Measurements from ENCODE around the gene BCLAF1.

Gene BCLAF1

DNA sequence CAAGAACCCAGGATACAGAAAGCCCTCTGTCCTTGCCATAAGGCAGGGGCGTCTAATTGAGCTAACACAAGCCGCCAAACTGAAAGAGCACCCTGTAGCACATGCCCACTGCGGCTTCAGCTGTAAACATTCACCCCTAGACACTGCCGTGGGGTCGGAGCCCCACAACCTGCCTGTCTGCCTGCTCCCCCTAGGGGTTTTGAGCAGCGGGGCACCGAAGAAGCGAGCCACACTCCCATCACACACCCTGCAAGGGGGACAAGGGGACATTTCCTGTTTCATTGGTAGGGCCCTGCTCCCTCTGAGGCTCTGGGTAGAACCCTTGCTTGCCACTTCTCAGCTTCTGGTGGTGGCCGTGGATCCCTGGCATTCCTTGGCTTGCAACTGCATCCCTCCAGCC is 45.2 kb upstream of the BCLAF1 start:
- TF ChIP-seq, protein P1, sequence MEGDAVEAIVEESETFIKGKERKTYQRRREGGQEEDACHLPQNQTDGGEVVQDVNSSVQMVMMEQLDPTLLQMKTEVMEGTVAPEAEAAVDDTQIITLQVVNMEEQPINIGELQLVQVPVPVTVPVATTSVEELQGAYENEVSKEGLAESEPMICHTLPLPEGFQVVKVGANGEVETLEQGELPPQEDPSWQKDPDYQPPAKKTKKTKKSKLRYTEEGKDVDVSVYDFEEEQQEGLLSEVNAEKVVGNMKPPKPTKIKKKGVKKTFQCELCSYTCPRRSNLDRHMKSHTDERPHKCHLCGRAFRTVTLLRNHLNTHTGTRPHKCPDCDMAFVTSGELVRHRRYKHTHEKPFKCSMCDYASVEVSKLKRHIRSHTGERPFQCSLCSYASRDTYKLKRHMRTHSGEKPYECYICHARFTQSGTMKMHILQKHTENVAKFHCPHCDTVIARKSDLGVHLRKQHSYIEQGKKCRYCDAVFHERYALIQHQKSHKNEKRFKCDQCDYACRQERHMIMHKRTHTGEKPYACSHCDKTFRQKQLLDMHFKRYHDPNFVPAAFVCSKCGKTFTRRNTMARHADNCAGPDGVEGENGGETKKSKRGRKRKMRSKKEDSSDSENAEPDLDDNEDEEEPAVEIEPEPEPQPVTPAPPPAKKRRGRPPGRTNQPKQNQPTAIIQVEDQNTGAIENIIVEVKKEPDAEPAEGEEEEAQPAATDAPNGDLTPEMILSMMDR (IDR thresholded peaks at IDR 0.05; ENCODE audit: borderline replicate concordance, control extremely low read depth, extremely low read depth, insufficient read depth, missing control alignments), result no peak
- DNase-seq (ENCODE audit: low spot score), result no peak
- in situ Hi-C loops (cut with MboI; ENCODE audit: low sequenced_read_pairs, unreplicated experiment), result no loop called here

DNA sequence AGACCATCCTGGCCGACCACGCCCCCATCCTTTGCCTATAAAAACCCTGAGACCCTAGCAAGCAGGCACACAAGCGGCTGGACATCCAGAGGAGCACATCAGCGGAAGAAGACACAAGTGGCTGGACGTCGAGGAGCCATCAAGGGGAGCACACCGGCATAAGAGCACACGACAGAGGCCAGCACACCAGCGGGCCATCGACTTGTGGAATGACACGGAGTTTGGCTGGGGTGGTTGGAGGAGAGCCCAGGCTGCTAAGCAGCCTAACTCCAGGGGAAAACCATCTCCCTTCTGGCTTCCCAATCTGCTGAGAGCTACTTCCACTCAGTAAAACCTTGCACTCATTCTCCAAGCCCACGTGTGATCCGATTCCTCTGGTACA is 44.8 kb upstream of the BCLAF1 start:
- in situ Hi-C loops (cut with MboI; ENCODE audit: low sequenced_read_pairs, unreplicated experiment), result no loop called here
- TF ChIP-seq, protein P1 (IDR thresholded peaks at IDR 0.05; ENCODE audit: borderline replicate concordance, control extremely low read depth, extremely low read depth, insufficient read depth, missing control alignments), result no peak
- no peak for DNase-seq (ENCODE audit: low spot score)

DNA sequence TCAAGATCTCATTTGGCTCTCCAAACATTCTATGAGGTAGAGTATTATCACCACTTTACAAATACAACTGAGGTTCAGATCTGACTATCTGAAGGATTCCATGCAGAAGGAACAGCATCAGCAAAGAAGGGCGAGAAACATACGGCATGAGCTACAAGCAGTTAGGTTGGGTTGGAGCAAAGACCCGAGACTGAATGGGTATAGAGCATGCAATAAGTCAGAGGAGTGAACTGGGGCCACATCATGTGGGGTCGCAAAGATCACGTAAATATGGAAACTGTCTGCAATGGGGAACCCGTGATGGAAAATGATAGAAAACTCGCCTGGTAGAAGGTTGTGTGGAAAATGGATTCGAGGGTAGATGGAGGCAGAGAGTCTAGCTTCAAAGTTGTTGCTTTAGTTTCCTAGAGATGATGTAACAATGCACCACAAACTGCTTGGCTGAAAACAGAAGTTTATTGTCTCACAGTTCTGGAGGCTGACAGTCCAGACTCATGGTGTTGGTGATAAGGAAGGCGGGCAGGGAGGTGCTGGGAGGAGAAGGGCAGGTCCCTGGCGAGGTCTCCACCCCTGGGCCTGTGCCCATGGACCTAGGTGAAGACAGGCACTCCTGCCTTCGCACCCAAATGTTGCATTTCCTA is 44.3 kb upstream of the BCLAF1 start:
- TF ChIP-seq, protein P1 (IDR thresholded peaks at IDR 0.05; ENCODE audit: borderline replicate concordance, control extremely low read depth, extremely low read depth, insufficient read depth, missing control alignments), result no peak
- no peak for DNase-seq (ENCODE audit: low spot score)
- in situ Hi-C loops (cut with MboI; ENCODE audit: low sequenced_read_pairs, unreplicated experiment), result no loop called here

DNA sequence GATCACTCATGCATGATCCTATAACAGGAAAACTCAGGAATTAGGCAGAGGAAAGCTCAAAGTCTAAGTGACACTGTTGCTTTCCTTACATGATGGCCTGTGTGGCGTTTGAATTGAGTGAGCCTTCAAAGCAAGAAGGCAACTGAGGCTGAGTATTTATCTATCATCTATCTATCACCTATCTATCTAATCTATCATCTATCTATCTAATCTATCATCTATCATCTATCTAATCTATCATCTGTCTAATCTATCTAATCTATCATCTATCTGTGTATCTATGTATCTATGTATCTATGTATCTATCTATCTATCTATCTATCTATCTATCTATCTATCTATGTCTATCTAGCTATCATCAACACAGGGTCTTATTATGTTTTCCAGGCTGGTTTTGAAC is 41.8 kb upstream of the BCLAF1 start:
- in situ Hi-C loops (cut with MboI; ENCODE audit: low sequenced_read_pairs, unreplicated experiment), result no loop called here
- no peak for DNase-seq (ENCODE audit: low spot score)

DNA sequence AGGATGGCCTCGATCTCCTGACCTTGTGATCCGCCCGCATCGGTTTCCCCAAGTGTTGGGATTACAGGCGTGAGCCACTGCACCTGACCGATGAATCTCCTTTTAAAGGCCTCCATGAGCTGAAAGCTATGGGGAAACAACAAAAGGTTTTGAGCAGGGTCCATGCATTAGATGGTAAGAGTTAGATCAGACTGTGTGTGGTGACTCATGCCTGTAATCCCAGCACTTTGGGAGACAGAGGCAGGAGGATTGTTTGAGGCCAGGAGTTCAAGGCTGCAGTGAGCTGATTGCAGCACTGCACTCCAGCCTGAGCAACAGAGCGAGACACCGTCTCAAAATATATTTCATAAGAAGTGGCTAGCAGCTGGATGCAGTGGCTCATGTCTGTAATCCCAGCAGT is 41.0 kb upstream of the BCLAF1 start:
- no peak for DNase-seq (ENCODE audit: low spot score)
- in situ Hi-C loops (cut with MboI; ENCODE audit: low sequenced_read_pairs, unreplicated experiment), result no loop called here
- TF ChIP-seq, protein P1 (IDR thresholded peaks at IDR 0.05; ENCODE audit: borderline replicate concordance, control extremely low read depth, extremely low read depth, insufficient read depth, missing control alignments), result no peak

More for the DNA sequence above, 41.8 kb upstream of the BCLAF1 start:
- TF ChIP-seq, protein P1 (IDR thresholded peaks at IDR 0.05; ENCODE audit: borderline replicate concordance, control extremely low read depth, extremely low read depth, insufficient read depth, missing control alignments), result no peak

DNA sequence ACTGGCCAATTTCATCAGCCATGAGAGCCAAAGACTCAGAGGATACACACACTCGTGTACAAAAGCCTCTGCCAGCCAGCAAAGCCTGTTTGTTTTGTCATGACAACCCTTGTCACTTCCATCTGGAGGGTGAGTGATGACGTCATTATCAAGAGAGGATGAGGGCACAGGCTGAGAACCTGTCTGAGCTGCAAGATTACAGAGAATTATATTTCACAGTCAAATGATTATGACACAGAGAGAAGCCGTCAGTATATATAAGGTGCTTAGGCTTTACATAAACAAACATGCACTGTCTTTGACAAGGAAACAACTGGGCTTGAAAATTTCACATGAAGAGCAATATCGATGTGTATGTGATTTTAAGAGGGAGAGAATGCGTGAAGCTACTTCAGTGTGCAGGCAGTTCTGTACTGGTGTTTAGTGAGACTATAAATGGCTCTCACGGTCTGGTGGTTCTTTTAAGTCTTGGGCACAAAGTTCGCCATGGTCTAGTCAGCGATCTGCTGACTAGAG is 36.5 kb upstream of the BCLAF1 start:
- TF ChIP-seq, protein P1 (IDR thresholded peaks at IDR 0.05; ENCODE audit: borderline replicate concordance, control extremely low read depth, extremely low read depth, insufficient read depth, missing control alignments), result no peak
- in situ Hi-C loops (cut with MboI; ENCODE audit: low sequenced_read_pairs, unreplicated experiment), result no loop called here
- no peak for DNase-seq (ENCODE audit: low spot score)
